Thoracic aorta (tissue), 2 donors: ENCODE measurements around the gene NPM1. TPM values are rescaled to one million over a fixed set of nuclear protein-coding genes. Genes with fewer than 3 reads are reported as not detected.
A peak's percentile ranks its signal among the peaks of the same experiment; 100 is the strongest.

Experiments used
- ATAC-seq: fragments of 150-250 bp; one replicate; pipeline ENCODE4 v1.8.0; 2017; ENCODE audit warnings: low read depth; ENCODE audit not compliant: insufficient number of reproducible peaks, low FRiP score
- DNase-seq: peaks from one replicate; pipeline ENCODE4 v3.0.0-alpha.2; 2020; ENCODE audit warnings: low spot score
- H3K27ac ChIP-seq, 2 donors: fragments of 200-600 bp; sonication (generic); 1 replicate in 1 of 2; 2 replicates in 1 of 2; pipeline ENCODE4 v1.5.1; 2016; ENCODE audit warnings: mild to moderate bottlenecking in 2 of 2, moderate library complexity in 2 of 2
- H3K27me3 ChIP-seq: fragments of 200-600 bp; sonication (generic); replicated peaks from 2 replicates; pipeline ENCODE4 v1.6.0; 2016; ENCODE audit warnings: mild to moderate bottlenecking; ENCODE audit not compliant: insufficient read depth
- H3K36me3 ChIP-seq: fragments of 200-600 bp; sonication (generic); one replicate; pipeline ENCODE4 v1.5.1; 2016
- H3K4me1 ChIP-seq, 2 donors: fragments of 200-600 bp; sonication (generic); 1 replicate in 1 of 2; 2 replicates in 1 of 2; pipeline versions ENCODE4 v1.5.1 to v1.6.0; 2016; ENCODE audit warnings: low read depth in 2 of 2, mild to moderate bottlenecking in 1 of 2; ENCODE audit not compliant: control insufficient read depth in 1 of 2
- H3K4me3 ChIP-seq: fragments of 200-600 bp; sonication (generic); 2 replicates; pipeline ENCODE4 v1.5.1; 2016; ENCODE audit warnings: mild to moderate bottlenecking
- H3K9me3 ChIP-seq: fragments of 200-600 bp; sonication (generic); 2 replicates; pipeline ENCODE4 v1.5.1; 2016
- CTCF ChIP-seq: fragments of 200-600 bp; sonication (generic); IDR thresholded peaks from one replicate; pipeline ENCODE4 v1.5.1; 2019; ENCODE audit warnings: antibody characterized with exemption
- total RNA-seq, 2 donors: library from RNA; depleted of rRNA; stranded (reverse); fragments of >200 nt; gene quantifications; one replicate each; pipeline versions ENCODE4 v1.1.0 to v1.2.3, GENCODE V29; 2016

The NPM1 gene
- total RNA-seq, 2 donors from 2014 or later, result 453 to 1,895 TPM

GRCh38 chr5:171415115-171415730, 27.6 kb downstream of the NPM1 start:
- Histone ChIP-seq H3K27ac (no peak overlapping the region), H3K9me3 (no peaks in the 10 kb centered on the region), H3K36me3 (peaks cover 2% of the 10 kb centered on the region), H3K27me3 (no peaks in the 10 kb centered on the region), H3K4me1 (peaks cover 12 to 36% of the 10 kb centered on the region in 2 donors), H3K4me3 (no peak overlapping the region)
- DNase-seq (no peak), ATAC-seq (no peak)
- TF ChIP-seq CTCF, result no peak

GRCh38 chr5:171416160-171417049, 28.8 kb downstream of the NPM1 start:
- no peak overlapping the region for H3K27ac ChIP-seq
- H3K4me3 ChIP-seq, result no peak overlapping the region
- no peaks in the 10 kb centered on the region for H3K9me3 ChIP-seq
- H3K4me1 ChIP-seq, result peaks cover 14 to 34% of the 10 kb centered on the region in 2 donors
- H3K36me3 ChIP-seq, result no peaks in the 10 kb centered on the region
- no peak for TF ChIP-seq CTCF
- H3K27me3 ChIP-seq, result no peaks in the 10 kb centered on the region
- DNase-seq (no peak), ATAC-seq (no peak)

- H3K36me3 ChIP-seq, result no peaks in the 10 kb centered on the region
- H3K4me3 ChIP-seq, result peak overlapping the region; percentile 70
- no peaks in the 10 kb centered on the region for H3K9me3 ChIP-seq
- H3K27me3 ChIP-seq, result no peaks in the 10 kb centered on the region
- ATAC-seq, result no peak
- H3K4me1 ChIP-seq, result peaks cover 14 to 31% of the 10 kb centered on the region in 2 donors
- no peak overlapping the region for H3K27ac ChIP-seq
- peak; percentile 99 for TF ChIP-seq CTCF
- DNase-seq, result peak; percentile 22
Observed at GRCh38 chr5:171418316-171418981, 30.8 kb downstream of the NPM1 start.

GRCh38 chr5:171418982-171419687, 31.5 kb downstream of the NPM1 start, which contains the start of gene FGF18:
Gene FGF18 (plus strand): TSS chr5:171419647. CDS start chr5:171420200, 553 bp downstream.
- no peaks in the 10 kb centered on the region for H3K27me3 ChIP-seq
- no peaks in the 10 kb centered on the region for H3K36me3 ChIP-seq
- no peaks in the 10 kb centered on the region for H3K9me3 ChIP-seq
- H3K4me3 ChIP-seq, result peak within 1 kb of the TSS; percentile 70
- H3K4me1 ChIP-seq, result peaks cover 14 to 31% of the 10 kb centered on the region in 2 donors
- TF ChIP-seq CTCF, result no peak
- no peak for DNase-seq
- H3K27ac ChIP-seq, result no peak within 1 kb of the TSS
- no peak for ATAC-seq
